Subcutaneous adipose tissue (tissue), 4 donors: ENCODE data around the gene OTULINL. TPM values are rescaled to one million over a fixed set of nuclear protein-coding genes. Genes with fewer than 3 reads are reported as not detected.

ENCODE experiments used
- total RNA-seq, 4 donors: library from RNA; depleted of rRNA; stranded (reverse); fragments of >200 nt; gene quantifications; one replicate each; pipeline ENCODE4 v1.1.0, GENCODE V29; 2016
- TF ChIP-seq, protein P1 (sequence below): fragments of 450-650 bp; IDR thresholded peaks from one replicate; pipeline ENCODE4 v1.5.1; 2016; ENCODE audit warnings: low read depth, mild to moderate bottlenecking, control low read depth, antibody characterized with exemption, moderate library complexity

Gene OTULINL
- total RNA-seq, 4 donors from 2014 or later, result 3.2 to 21.6 (median 17.7) TPM

DNA sequence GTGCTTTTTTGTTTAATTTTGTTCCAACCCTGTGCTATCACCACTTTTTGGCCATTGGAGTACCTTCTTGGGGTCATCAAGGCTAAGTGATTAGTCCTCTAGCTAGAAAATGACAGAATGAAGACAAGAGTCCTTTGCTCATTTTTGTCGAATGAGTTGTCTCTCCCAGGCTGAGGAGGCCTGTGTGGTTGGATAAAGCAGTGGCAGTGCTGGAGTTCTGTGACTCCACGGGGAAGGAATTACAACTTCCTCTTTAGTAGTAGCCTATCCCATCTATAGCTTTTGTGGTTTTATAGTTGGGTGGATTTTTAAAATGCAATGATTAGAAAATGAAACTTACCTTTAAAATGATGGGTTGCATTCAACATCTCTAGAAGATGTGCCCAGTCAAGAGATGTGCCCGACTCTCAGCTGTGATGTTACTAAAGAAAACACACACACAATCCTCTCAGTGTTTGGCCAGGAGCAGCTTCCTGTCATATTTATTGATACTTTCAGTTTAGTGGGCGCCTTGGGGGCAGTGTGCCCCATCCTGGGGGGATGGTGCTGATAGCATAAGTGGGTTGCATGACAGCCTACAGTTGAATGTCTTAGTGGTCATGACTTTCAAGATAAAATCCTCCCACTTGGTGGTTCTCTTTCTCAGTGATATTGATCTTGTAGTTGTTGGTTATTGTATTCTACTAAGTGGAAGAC lies 11.9 kb downstream of the OTULINL start:
- TF ChIP-seq, protein P1, sequence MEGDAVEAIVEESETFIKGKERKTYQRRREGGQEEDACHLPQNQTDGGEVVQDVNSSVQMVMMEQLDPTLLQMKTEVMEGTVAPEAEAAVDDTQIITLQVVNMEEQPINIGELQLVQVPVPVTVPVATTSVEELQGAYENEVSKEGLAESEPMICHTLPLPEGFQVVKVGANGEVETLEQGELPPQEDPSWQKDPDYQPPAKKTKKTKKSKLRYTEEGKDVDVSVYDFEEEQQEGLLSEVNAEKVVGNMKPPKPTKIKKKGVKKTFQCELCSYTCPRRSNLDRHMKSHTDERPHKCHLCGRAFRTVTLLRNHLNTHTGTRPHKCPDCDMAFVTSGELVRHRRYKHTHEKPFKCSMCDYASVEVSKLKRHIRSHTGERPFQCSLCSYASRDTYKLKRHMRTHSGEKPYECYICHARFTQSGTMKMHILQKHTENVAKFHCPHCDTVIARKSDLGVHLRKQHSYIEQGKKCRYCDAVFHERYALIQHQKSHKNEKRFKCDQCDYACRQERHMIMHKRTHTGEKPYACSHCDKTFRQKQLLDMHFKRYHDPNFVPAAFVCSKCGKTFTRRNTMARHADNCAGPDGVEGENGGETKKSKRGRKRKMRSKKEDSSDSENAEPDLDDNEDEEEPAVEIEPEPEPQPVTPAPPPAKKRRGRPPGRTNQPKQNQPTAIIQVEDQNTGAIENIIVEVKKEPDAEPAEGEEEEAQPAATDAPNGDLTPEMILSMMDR, result no peak

DNA sequence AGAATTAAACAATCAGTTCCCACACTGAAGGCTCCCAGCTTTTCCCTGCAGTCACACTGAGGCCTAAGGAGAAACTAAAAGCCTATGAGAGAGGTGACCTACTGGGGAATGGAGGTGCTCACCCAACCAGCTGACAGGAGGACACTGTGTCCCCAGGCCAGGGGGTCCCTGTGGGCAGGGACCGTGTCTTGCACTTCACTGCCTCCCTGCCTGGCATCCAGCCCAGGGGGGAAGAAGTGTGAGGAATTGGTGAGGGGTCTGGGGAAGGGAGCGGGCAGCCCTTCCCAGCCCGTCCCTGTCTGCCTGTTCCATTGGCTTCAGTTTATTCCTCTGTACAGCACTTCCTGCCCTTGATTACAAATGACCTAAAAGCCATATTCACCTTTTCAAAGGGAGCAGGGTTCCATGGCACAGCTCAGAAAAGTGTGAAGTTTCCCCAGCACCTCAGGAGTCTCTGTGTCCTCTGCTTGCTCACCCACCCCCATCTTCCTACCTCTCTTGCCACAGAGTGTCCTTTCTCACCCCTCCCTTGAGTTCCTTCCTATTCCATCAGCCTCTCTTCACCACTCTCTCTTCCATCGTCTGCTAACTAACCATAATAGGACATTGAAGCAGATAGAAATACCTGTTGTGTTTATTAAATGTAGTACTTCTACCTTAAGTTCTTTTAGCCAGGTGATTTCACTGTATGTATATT lies 12.9 kb downstream of the OTULINL start:
- TF ChIP-seq, protein P1, result no peak

DNA sequence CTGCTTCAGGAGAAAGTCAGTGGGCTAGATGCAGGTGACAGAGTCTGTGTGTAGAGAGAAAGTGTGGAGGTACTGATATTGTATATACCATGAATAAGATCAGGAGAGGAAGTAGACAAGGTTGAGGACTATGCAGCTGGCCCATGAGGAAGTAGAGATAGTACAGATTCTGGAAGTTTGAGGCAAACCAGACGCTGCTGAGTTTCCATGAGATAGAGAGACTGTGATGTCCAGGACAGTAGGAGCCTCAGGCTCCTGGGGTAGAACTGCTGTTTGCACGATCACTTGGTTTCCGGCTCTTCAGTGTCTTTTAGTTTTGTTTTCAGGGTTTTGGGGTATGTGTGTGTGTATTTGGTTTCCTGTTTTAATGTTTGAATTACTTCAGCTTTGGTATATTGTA lies 13.6 kb downstream of the OTULINL start:
- TF ChIP-seq, protein P1, result no peak

DNA sequence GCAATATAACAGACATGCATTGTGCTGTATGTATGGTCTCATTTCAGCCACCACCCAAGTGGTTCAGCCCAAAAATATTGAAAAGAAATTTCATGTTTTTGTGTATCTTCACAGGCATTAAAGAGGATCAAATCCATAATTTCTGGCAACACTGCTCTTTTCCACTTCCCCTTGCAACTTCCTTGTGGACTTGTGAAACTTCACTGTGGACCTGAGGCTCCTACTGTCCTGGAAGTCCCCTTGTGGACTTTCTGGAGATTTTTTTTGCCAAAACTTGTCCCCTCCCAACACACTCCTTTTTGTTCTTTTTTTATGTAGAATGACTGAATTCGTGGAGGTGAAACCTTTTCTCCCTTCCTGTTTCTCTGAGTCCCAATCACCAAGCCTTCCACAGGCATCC lies 14.3 kb downstream of the OTULINL start:
- TF ChIP-seq, protein P1, result no peak

DNA sequence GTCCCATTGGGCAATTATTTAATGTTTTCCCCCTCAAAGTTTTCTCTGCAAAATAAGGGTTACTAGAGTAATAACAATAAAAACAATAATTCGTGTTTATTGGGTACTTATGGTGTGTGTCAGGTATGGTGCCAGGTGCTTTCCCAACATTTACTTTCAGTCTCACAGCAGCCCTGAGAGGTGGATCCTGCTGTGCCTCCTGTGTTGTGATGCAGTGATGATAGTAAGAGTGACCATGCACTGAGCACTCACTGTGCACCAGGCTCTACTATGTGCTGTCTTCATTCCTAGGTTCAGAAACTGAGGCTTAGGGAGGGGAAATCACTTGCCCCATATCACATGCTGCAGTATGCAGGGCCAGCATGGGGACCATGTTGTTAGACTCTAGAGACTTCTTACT lies 15.5 kb downstream of the OTULINL start:
- TF ChIP-seq, protein P1, result no peak

DNA sequence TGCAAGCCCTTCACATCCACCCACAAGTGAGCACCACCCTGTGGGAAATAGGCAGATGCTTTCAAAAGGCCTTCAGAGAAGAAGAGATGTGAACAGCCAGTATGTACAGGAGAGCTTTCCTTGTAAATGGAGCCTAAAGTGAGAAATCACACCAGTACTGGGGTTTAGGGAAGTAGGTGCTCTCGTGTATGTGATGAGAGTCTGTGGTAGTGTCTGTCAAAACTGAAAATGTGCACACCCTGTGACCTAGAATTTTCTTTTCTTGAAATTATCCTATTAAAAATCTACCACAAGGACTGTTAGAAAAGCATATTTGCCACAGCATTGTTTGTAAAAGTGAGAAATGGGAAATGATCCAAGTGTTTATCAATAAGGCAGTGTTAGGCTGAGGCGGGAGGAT lies 16.6 kb downstream of the OTULINL start:
- TF ChIP-seq, protein P1, result no peak

DNA sequence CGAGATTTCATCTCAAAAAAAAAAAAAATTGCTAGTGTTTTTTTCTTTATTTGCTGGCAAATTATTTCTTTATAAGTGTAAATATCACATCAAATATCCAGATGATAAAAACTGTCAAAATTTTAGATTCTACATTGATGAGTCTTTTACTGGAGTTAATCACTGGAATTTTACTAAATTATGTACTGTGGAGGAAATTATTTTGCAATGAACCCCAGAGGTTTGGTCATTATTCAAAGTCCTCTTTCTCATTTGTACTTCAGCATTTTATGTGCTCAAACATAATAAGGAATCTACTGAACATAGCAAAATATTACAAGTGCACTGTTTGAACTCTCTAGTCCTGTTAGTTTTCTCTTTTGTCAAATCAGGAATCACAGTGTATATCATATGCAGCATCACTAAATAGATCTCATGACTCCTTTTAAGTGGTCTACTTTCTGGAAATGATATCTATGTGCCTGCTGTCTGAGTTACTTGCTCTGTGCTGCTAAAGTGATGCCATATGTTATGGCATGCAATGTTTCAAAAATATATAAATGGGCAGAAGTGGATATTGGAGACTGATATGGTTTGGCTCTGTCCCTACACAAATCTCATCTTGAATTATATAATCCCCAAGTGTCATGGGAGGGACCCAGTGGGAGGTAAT lies 18.0 kb downstream of the OTULINL start:
- TF ChIP-seq, protein P1, result no peak
